Myocyte (in vitro differentiated cells): ENCODE data around the gene STEAP3. TPM values are rescaled to one million over a fixed set of nuclear protein-coding genes. Genes with fewer than 3 reads are reported as not detected.
A peak's percentile ranks its signal among the peaks of the same experiment; 100 is the strongest.
"Not testable (repeated sequence)": the region's sequence is repeated elsewhere in the genome, so short reads cannot be mapped to it uniquely, and the experiment has no call there.

Source experiments
- DNase-seq: peaks from one replicate; pipeline ENCODE4 v3.0.0-alpha.2; 2012; ENCODE audit warnings: low read depth
- total RNA-seq: library from RNA; depleted of rRNA; stranded (reverse); fragments of >200 nt; gene quantifications from 2 replicates; pipeline ENCODE4 v1.2.3, GENCODE V29; 2014

The STEAP3 gene
- total RNA-seq, 1 donor from 2014 or later = 60.7 TPM

GRCh38 chr2:119260646-119261492, 37.2 kb downstream of the STEAP3 start:
- peak; percentile 78 for DNase-seq

- DNase-seq = no peak
Measured at GRCh38 chr2:119261493-119262225, 38.0 kb downstream of the STEAP3 start.

- no peak for DNase-seq
Measured at GRCh38 chr2:119263025-119263424, 39.4 kb downstream of the STEAP3 start.

- no peak for DNase-seq
Measured at GRCh38 chr2:119263656-119264055, 40.0 kb downstream of the STEAP3 start.

GRCh38 chr2:119264781-119265692, 41.4 kb downstream of the STEAP3 start:
- peak; percentile 48 for DNase-seq

GRCh38 chr2:119265693-119266066, 42.0 kb downstream of the STEAP3 start:
- DNase-seq = no peak

GRCh38 chr2:119266091-119266589, 42.5 kb downstream of the STEAP3 start:
- DNase-seq = no peak

- no peak for DNase-seq
Measured at GRCh38 chr2:119267604-119268003, 44.0 kb downstream of the STEAP3 start.

GRCh38 chr2:119276864-119277263, 53.2 kb downstream of the STEAP3 start:
- DNase-seq = no peak

- not testable (repeated sequence) for DNase-seq
Measured at GRCh38 chr2:119278385-119278784, 54.8 kb downstream of the STEAP3 start.

GRCh38 chr2:119278946-119279345, 55.3 kb downstream of the STEAP3 start:
- no peak for DNase-seq

- no peak for DNase-seq
Measured at GRCh38 chr2:119279666-119280065, 56.0 kb downstream of the STEAP3 start.

- DNase-seq = no peak
Measured at GRCh38 chr2:119280680-119281079, 57.0 kb downstream of the STEAP3 start.

GRCh38 chr2:119282146-119282995, 58.7 kb downstream of the STEAP3 start:
- no peak for DNase-seq

GRCh38 chr2:119282996-119283511, 59.4 kb downstream of the STEAP3 start:
- peak; percentile 51 for DNase-seq

GRCh38 chr2:119283873-119284331, 60.3 kb downstream of the STEAP3 start:
- DNase-seq = peak; percentile 99

- DNase-seq = no peak
Measured at GRCh38 chr2:119286661-119287060, 63.0 kb downstream of the STEAP3 start.

- DNase-seq = no peak
Measured at GRCh38 chr2:119288576-119288975, 64.9 kb downstream of the STEAP3 start.

GRCh38 chr2:119289093-119289492, 65.5 kb downstream of the STEAP3 start:
- peak; percentile 38 for DNase-seq

- DNase-seq = no peak
Measured at GRCh38 chr2:119289642-119290041, 66.0 kb downstream of the STEAP3 start.
